SK-N-SH (cell line): Measurements from ENCODE around the gene ADAMTS15. TPM values are rescaled to one million over a fixed set of nuclear protein-coding genes. Genes with fewer than 3 reads are reported as not detected.

Experiments used
- CTCF ChIA-PET: fragments of 300-600, 350-600 bp; formaldehyde crosslinking; extraction: SDS; loops from one replicate; lab custom pipeline; 2021; lab: Yijun Ruan, JAX
- POLR2A ChIA-PET: fragments of 350-600 bp; sonication (Branson Sonifier 250); formaldehyde crosslinking; extraction: SDS; loops from one replicate; lab custom pipeline; 2020; ENCODE audit warnings: antibody characterized with exemption, inconsistent platforms; lab: Yijun Ruan, JAX
- DNase-seq: peaks from one replicate; pipeline ENCODE4 v3.0.0; 2012
- H2AFZ ChIP-seq: fragments of 200-600 bp; sonication (generic); 2 replicates; pipeline ENCODE4 v1.8.1; 2016; ENCODE audit warnings: antibody characterized with exemption, mild to moderate bottlenecking, low read depth
- H3F3A ChIP-seq: fragments of 200-600 bp; sonication (generic); replicated peaks from 2 replicates; pipeline ENCODE3; 2016; ENCODE audit warnings: antibody characterized with exemption, mild to moderate bottlenecking; ENCODE audit not compliant: insufficient read depth
- H3K27ac ChIP-seq, 2 experiments: fragments of 200-500 bp in 1 of 2; fragments of 200-600 bp in 1 of 2; sonication (Bioruptor generic) in 1 of 2; sonication (generic), shearing (Covaris generic) in 1 of 2; 2 replicates each; pipeline versions ENCODE4 v1.5.1 to v1.6.1; 2014 to 2016; ENCODE audit warnings: low read depth in 2 of 2, inconsistent platforms in 1 of 2, low read length in 1 of 2, mild to moderate bottlenecking in 1 of 2, mixed read lengths in 1 of 2
- H3K27me3 ChIP-seq: fragments of 200-600 bp; sonication (generic), shearing (Covaris generic); 2 replicates; pipeline ENCODE4 v1.6.1; 2016; ENCODE audit warnings: mixed run types; ENCODE audit not compliant: insufficient read depth
- H3K36me3 ChIP-seq, 2 experiments: fragments of 200-500 bp in 1 of 2; fragments of 200-600 bp in 1 of 2; sonication (Bioruptor generic) in 1 of 2; sonication (generic) in 1 of 2; replicated peaks in 1 of 2; 2 replicates each; pipeline versions ENCODE3 to v1.5.1; 2014 to 2016; ENCODE audit warnings: low read length in 1 of 2, mild to moderate bottlenecking in 1 of 2; ENCODE audit not compliant: insufficient read depth in 2 of 2, control insufficient read depth in 1 of 2
- H3K4me1 ChIP-seq, 2 experiments: fragments of 200-500 bp in 1 of 2; fragments of 200-600 bp in 1 of 2; sonication (Bioruptor generic) in 1 of 2; sonication (generic), shearing (Covaris generic) in 1 of 2; 2 replicates each; pipeline versions ENCODE4 v1.5.1 to v1.6.1; 2014 to 2016; ENCODE audit warnings: low read depth in 1 of 2, low read length in 1 of 2, mixed run types in 1 of 2; ENCODE audit not compliant: insufficient read depth in 2 of 2, control insufficient read depth in 1 of 2
- H3K4me2 ChIP-seq: fragments of 200-600 bp; sonication (generic), shearing (Covaris generic); 2 replicates; pipeline ENCODE4 v1.6.1; 2017; ENCODE audit warnings: mixed run types
- H3K4me3 ChIP-seq, 2 experiments: fragments of 200-500 bp in 1 of 2; fragments of 200-600 bp in 1 of 2; sonication (Bioruptor generic) in 1 of 2; sonication (generic), shearing (Covaris generic) in 1 of 2; 2 replicates each; pipeline versions ENCODE4 v1.5.1 to v1.8.1; 2014 to 2016; ENCODE audit warnings: low read depth in 2 of 2, inconsistent platforms in 1 of 2, low read length in 1 of 2, mild to moderate bottlenecking in 1 of 2, mixed read lengths in 1 of 2, moderate library complexity in 1 of 2
- H3K79me2 ChIP-seq: fragments of 200-600 bp; sonication (generic); 2 replicates; pipeline ENCODE4 v1.8.1; 2017; ENCODE audit warnings: mild to moderate bottlenecking; ENCODE audit not compliant: insufficient read depth
- H3K9ac ChIP-seq: fragments of 200-600 bp; sonication (generic); 2 replicates; pipeline ENCODE4 v1.6.1; 2017; ENCODE audit warnings: mixed run types
- H3K9me2 ChIP-seq: fragments of 200-600 bp; sonication (generic); 2 replicates; pipeline ENCODE4 v1.6.1; 2017; ENCODE audit warnings: mixed run types
- H3K9me3 ChIP-seq: fragments of 200-600 bp; sonication (generic); 2 replicates; pipeline ENCODE4 v1.6.1; 2017; ENCODE audit warnings: mixed run types, mild to moderate bottlenecking, moderate library complexity
- H4K20me1 ChIP-seq: fragments of 200-600 bp; sonication (generic); 2 replicates; pipeline ENCODE4 v1.6.1; 2017; ENCODE audit warnings: mild to moderate bottlenecking, mixed run types; ENCODE audit not compliant: insufficient read depth
- CTCF ChIP-seq: fragments of 200-600 bp; sonication (generic); IDR thresholded peaks from 2 replicates; pipeline ENCODE4 v1.6.1; 2017; ENCODE audit warnings: antibody characterized with exemption, mild to moderate bottlenecking, moderate library complexity
- EZH2phosphoT487 ChIP-seq: fragments of 200-600 bp; sonication (generic); IDR thresholded peaks from 2 replicates; pipeline ENCODE4 v1.6.1; 2017; ENCODE audit warnings: low read depth, mixed run types, mild to moderate bottlenecking, antibody characterized with exemption, moderate library complexity, borderline replicate concordance
- FOSL2 ChIP-seq: IDR thresholded peaks from 2 replicates; pipeline ENCODE4 v1.4.0; 2012; ENCODE audit warnings: low read depth, mild to moderate bottlenecking, moderate library complexity, borderline replicate concordance
- FOXJ3 ChIP-seq: sonication (generic); formaldehyde crosslinking; IDR thresholded peaks from 2 replicates; pipeline ENCODE4 v1.5.1; 2020; ENCODE audit warnings: mild to moderate bottlenecking, missing genetic modification reagents
- JUND ChIP-seq: IDR thresholded peaks from 2 replicates; pipeline ENCODE4 v1.4.0; 2012
- MAX ChIP-seq: IDR thresholded peaks from 2 replicates; pipeline ENCODE4 v1.4.0; 2012; ENCODE audit warnings: low read depth
- MXI1 ChIP-seq: IDR thresholded peaks from 2 replicates; pipeline ENCODE4 v1.6.1; 2012; ENCODE audit warnings: mild to moderate bottlenecking, low read depth, low read length, improper control_type of control experiment
- PBX3 ChIP-seq: IDR thresholded peaks from 2 replicates; pipeline ENCODE4; 2012
- RCOR1 ChIP-seq: fragments of 150-350 bp; IDR thresholded peaks from 2 replicates; pipeline ENCODE4 v1.6.1; 2017; ENCODE audit warnings: antibody characterized with exemption, low read length
- RFX5 ChIP-seq: IDR thresholded peaks from 2 replicates; pipeline ENCODE4 v1.6.1; 2012; ENCODE audit warnings: mild to moderate bottlenecking, improper control_type of control experiment, low read length
- SIN3A ChIP-seq: IDR thresholded peaks from 2 replicates; pipeline ENCODE4 v1.6.1; 2012; ENCODE audit warnings: low read depth, mild to moderate bottlenecking, low read length, moderate library complexity, borderline replicate concordance
- YY1 ChIP-seq: IDR thresholded peaks from 2 replicates; pipeline ENCODE4 v1.4.0; 2012; ENCODE audit warnings: low read depth, mild to moderate bottlenecking
- WGBS: methylation state at CpG from one replicate; pipeline ENCODE4 v1.1.6; 2017; ENCODE audit warnings: low lambda C conversion rate; 5-methylcytosine and 5-hydroxymethylcytosine counted together
- polyA plus RNA-seq, 3 experiments: library from polyadenylated mRNA; depleted of rRNA; stranded (reverse); fragments of >200 nt; gene quantifications; 2 replicates each; pipeline ENCODE4 v1.2.3, GENCODE V29; 2012

ADAMTS15 gene
- polyA plus RNA-seq, 1 of the 3 experiments (the other 2 are of a cell fraction) = 1.1 TPM

GRCh38 chr11:130499828-130500227, 51.4 kb downstream of the ADAMTS15 start (continued):
- TF ChIP-seq CTCF (no peak), JUND (no peak), MXI1 (no peak), FOSL2 (no peak), RCOR1 (no peak)

- TF ChIP-seq FOXJ3 (CRISPR knock-in tag) (no peak), SIN3A (no peak), PBX3 (no peak), EZH2phosphoT487 (no peak)
- Histone ChIP-seq H3K4me2 (no peak overlapping the region), H3K27me3 (no peaks in the 10 kb centered on the region), H3F3A (no peaks in the 10 kb centered on the region), H2AFZ (no peak overlapping the region), H3K9ac (no peak overlapping the region), H3K4me1 (no peaks in the 10 kb centered on the region), H3K79me2 (no peaks in the 10 kb centered on the region), H3K9me2 (no peaks in the 10 kb centered on the region), H3K27ac (no peak overlapping the region), H3K4me3 (no peak overlapping the region), H3K36me3 (peaks cover 0 to 6% of the 10 kb centered on the region in 2 experiments), H3K9me3 (peaks cover 5% of the 10 kb centered on the region; the same call in 1 of the 2 replicates), H4K20me1 (no peaks in the 10 kb centered on the region)
- WGBS = 62% methylated on average over 1 of the region's 1 CpG
- POLR2A ChIA-PET = no interaction called here
- DNase-seq = no peak
- CTCF ChIA-PET = no interaction called here
Measured at GRCh38 chr11:130504317-130504716, 55.9 kb downstream of the ADAMTS15 start.

GRCh38 chr11:130508913-130509312, 60.5 kb downstream of the ADAMTS15 start:
- peaks cover 0 to under 1% of the 10 kb centered on the region in 2 experiments for H3K36me3 ChIP-seq
- no peaks in the 10 kb centered on the region for H3F3A ChIP-seq
- no peaks in the 10 kb centered on the region for H3K27me3 ChIP-seq
- TF ChIP-seq MAX = no peak
- no peak for TF ChIP-seq RFX5
- TF ChIP-seq YY1 = no peak
- TF ChIP-seq, all 33 proteins: peak for 0
- no peak overlapping the region for H2AFZ ChIP-seq
- DNase-seq = no peak
- H3K9me2 ChIP-seq = no peaks in the 10 kb centered on the region
- no peak overlapping the region for H3K4me3 ChIP-seq
- ChIA-PET CTCF (no interaction called here), POLR2A (no interaction called here)
- no peaks in the 10 kb centered on the region; a peak in 1 of 4 replicates for H3K4me1 ChIP-seq
- no peak overlapping the region for H3K9ac ChIP-seq
- WGBS = 58% methylated on average over 1 of the region's 1 CpG
- H3K4me2 ChIP-seq = no peak overlapping the region
- H4K20me1 ChIP-seq = no peaks in the 10 kb centered on the region
- no peak overlapping the region for H3K27ac ChIP-seq
- H3K9me3 ChIP-seq = peaks cover 5% of the 10 kb centered on the region; the same call in 1 of the 2 replicates
- no peaks in the 10 kb centered on the region for H3K79me2 ChIP-seq
